ENCODE results near the gene CHERP. TPM values are rescaled to one million over a fixed set of nuclear protein-coding genes. Genes with fewer than 3 reads are reported as not detected.

Gene CHERP
- total RNA-seq, 4 donors from 2014 or later = 9.8 to 22.5 (median 12.6) TPM

DNA sequence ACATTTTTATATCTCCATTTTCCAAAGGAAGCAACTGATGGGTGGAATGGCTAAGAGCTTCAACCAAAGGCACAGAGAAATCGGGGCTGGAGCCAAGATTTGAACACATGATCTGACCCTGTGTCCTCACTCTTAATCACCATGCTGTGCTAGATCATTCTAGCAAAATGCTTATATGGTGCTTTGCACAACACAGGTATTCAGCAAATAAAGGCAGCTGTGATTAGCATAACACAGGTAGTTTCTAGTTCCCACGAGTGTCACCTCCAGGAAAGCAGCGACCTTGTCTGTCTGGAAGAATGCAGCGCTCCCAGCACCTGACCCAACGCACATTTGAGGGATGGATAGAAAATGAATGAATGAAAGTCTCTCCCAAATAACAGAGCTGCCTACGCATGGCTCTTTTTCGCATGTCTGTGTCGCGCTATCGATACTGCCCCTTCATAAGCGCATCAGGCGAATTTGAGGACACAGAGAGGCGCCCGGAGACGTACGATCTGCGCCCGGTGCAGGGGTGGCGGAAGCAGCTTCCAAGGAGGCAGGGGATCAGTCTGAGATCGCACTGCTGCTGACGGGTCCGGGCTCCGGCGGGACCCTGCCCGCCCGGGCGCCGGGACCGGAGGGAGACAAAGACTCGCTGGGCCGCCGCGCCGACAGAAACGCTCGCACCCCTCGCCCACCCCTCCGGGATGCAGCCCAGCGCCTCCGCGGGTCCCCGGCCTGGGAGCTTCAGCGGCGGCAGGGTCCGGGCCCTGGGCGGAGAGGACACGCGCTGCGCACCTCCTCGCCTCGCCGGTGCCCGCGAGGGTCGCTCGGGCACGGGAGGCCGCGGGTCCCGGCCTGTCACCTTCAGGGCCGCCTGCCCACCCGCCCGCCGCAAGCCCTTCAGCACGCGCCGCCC is 71.1 kb downstream of the CHERP start:
- peak overlapping the region; percentile 23 to 95 (median 84) for H3K27ac ChIP-seq
- TF ChIP-seq POLR2A (IDR thresholded peaks at IDR 0.05) = no peak
- no peak for TF ChIP-seq EP300 (IDR thresholded peaks at IDR 0.05)
- TF ChIP-seq, protein P1, sequence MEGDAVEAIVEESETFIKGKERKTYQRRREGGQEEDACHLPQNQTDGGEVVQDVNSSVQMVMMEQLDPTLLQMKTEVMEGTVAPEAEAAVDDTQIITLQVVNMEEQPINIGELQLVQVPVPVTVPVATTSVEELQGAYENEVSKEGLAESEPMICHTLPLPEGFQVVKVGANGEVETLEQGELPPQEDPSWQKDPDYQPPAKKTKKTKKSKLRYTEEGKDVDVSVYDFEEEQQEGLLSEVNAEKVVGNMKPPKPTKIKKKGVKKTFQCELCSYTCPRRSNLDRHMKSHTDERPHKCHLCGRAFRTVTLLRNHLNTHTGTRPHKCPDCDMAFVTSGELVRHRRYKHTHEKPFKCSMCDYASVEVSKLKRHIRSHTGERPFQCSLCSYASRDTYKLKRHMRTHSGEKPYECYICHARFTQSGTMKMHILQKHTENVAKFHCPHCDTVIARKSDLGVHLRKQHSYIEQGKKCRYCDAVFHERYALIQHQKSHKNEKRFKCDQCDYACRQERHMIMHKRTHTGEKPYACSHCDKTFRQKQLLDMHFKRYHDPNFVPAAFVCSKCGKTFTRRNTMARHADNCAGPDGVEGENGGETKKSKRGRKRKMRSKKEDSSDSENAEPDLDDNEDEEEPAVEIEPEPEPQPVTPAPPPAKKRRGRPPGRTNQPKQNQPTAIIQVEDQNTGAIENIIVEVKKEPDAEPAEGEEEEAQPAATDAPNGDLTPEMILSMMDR (IDR thresholded peaks at IDR 0.05) = no peak
- peaks cover 0 to 54% (median 18%) of the 10 kb centered on the region in 4 donors for H3K4me1 ChIP-seq
- H3K36me3 ChIP-seq = no peaks in the 10 kb centered on the region
- 0% methylated on average over 24 to 48 of the region's 67 CpGs for WGBS, 2 donors
- peak overlapping the region; percentile 78 to 98 (median 88) for H3K4me3 ChIP-seq
- H3K27me3 ChIP-seq = no peaks in the 10 kb centered on the region
- peaks cover 0 to 5% (median 0%) of the 10 kb centered on the region in 4 donors for H3K9me3 ChIP-seq
- DNase-seq (ENCODE audit: low spot score in 2 of 2) = no peak

DNA sequence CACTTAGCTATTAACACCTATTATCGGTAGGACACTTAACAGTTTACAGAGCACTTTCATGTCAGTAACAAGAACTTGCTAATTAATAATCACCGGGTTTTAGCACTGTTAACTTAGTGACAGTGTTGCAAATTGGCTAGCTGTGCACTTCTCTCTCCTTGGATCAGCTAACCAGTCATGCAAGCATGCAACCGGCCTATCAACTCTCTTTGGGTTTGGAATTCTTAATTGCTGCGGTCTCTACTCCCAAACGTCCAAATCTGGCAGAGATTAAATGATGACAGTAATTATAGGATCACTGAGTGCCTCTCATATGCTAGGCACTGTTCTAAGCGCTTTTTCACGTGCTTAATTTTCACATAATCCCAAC is 71.7 kb downstream of the CHERP start:
- 29 to 36% methylated on average over 7 of the region's 7 CpGs for WGBS, 2 donors
- DNase-seq (ENCODE audit: low spot score in 2 of 2) = no peak
- Histone ChIP-seq H3K27me3 (no peaks in the 10 kb centered on the region), H3K27ac (peak overlapping the region in 2 of 4 donors; percentile 26 to 95), H3K4me3 (peak overlapping the region in 3 of 4 donors; percentile 78 to 98 (median 93)), H3K4me1 (peaks cover 0 to 55% (median 18%) of the 10 kb centered on the region in 4 donors), H3K9me3 (peaks cover 0 to 5% (median 0%) of the 10 kb centered on the region in 4 donors), H3K36me3 (no peaks in the 10 kb centered on the region)
- no peak for TF ChIP-seq EP300 (IDR thresholded peaks at IDR 0.05)
- TF ChIP-seq POLR2A (IDR thresholded peaks at IDR 0.05) = no peak
- TF ChIP-seq, protein P1 (IDR thresholded peaks at IDR 0.05) = no peak

Small RNAs within 50 kb of the gene (small RNA-seq; reads per million reads assigned to genes)
- gene RN7SL146P = not detected

Other genes with a start within 250 kb of the CHERP start
- gene KLF2, start 217.6 kb downstream of the CHERP start, total RNA-seq = 100 to 1,000 TPM; 115 to 236 (median 167) TPM
- 10 to 100 TPM; 29.1 to 41.5 (median 33.3) TPM for gene EPS15L1, start 70.5 kb downstream of the CHERP start, total RNA-seq
- not detected for gene CALR3, start 46.3 kb downstream of the CHERP start, total RNA-seq
- 10 to 100 TPM; 13.4 to 19.0 (median 15.8) TPM for gene C19orf44, start 46.0 kb downstream of the CHERP start, total RNA-seq
- 10 to 100 TPM; 24.9 to 29.5 (median 28.0) TPM for gene SLC35E1, start 30.0 kb upstream of the CHERP start, total RNA-seq
- gene MED26, start 85.8 kb upstream of the CHERP start, total RNA-seq = 10 to 100 TPM in 2 of 4 donors, 1 to 10 TPM in 2; 6.1 to 14.2 (median 11.7) TPM
- gene SMIM7, start 117.7 kb upstream of the CHERP start, total RNA-seq = 100 to 1,000 TPM; 105 to 175 (median 132) TPM
- gene TMEM38A, start 118.7 kb upstream of the CHERP start, total RNA-seq = 1 to 10 TPM; 3.3 to 7.3 (median 3.6) TPM
- under 1 TPM in 1 of 4 donors, not detected in 3; 0.21 TPM for gene NWD1, start 177.4 kb upstream of the CHERP start, total RNA-seq